ENCODE measurements around the gene CTNND1. TPM values are rescaled to one million over a fixed set of nuclear protein-coding genes. Genes with fewer than 3 reads are reported as not detected.
"Not testable (repeated sequence)": the region's sequence is repeated elsewhere in the genome, so short reads cannot be mapped to it uniquely, and the experiment has no call there.

Gene CTNND1, protein sequence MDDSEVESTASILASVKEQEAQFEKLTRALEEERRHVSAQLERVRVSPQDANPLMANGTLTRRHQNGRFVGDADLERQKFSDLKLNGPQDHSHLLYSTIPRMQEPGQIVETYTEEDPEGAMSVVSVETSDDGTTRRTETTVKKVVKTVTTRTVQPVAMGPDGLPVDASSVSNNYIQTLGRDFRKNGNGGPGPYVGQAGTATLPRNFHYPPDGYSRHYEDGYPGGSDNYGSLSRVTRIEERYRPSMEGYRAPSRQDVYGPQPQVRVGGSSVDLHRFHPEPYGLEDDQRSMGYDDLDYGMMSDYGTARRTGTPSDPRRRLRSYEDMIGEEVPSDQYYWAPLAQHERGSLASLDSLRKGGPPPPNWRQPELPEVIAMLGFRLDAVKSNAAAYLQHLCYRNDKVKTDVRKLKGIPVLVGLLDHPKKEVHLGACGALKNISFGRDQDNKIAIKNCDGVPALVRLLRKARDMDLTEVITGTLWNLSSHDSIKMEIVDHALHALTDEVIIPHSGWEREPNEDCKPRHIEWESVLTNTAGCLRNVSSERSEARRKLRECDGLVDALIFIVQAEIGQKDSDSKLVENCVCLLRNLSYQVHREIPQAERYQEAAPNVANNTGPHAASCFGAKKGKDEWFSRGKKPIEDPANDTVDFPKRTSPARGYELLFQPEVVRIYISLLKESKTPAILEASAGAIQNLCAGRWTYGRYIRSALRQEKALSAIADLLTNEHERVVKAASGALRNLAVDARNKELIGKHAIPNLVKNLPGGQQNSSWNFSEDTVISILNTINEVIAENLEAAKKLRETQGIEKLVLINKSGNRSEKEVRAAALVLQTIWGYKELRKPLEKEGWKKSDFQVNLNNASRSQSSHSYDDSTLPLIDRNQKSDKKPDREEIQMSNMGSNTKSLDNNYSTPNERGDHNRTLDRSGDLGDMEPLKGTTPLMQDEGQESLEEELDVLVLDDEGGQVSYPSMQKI
- total RNA-seq (ENCODE audit: low replicate concordance), result 135 and 150 TPM in 2 replicates

DNA sequence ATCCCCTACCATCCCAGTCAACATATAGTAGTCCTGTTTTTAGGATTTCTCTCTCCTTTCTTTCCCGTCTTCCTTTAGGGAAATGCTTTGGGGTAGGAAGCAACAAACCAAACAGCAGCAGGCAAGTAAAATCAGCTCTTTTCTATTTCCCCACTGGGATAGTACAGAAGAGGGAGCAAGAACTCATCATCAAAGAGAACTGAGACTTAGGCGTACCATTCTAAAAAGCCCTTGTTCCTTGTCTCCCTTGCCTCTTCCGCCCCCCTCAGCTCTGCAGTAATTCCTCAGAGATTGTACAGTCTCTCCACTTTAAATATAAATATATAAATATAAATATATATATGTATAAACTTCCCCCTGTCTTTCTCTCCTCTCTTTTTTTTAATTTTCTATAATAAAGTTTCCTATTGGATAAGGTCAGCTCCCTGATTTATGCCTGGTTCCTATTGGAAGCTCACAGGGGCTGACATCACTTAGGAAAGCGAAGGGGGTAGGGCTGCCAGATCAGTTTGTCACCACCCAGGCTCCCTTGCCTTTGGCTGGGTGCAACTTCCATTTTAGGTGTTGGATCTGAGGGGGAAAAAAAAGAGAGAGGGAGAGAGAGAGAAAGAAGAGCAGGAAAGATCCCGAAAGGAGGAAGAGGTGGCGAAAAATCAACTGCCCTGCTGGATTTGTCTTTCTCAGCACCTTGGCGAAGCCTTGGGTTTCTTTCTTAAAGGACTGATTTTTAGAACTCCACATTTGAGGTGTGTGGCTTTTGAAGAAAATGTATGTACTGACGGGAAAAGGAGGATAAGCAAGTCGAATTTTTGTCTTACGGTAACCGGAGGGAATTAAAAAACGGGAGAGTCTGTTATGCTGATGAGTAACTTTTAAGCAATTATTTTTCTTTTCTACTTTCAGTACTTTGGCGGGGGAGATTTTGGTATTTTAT, at the start of gene CTNND1:
Gene CTNND1, plus strand, starts transcription at position 502 of the 934 bp plus-strand sequence. CDS start 29,677 bp downstream, outside the sequence.
- Histone ChIP-seq H3K27ac (peak within 1 kb of the TSS; percentile 96), H3K9ac (peak within 1 kb of the TSS; percentile 90), H3K4me2 (peak within 1 kb of the TSS; percentile 100), H4K20me1 (ENCODE audit: low read depth) (peaks cover 40% of the 10 kb centered on the region), H3F3A (ENCODE audit: low read depth) (peaks cover 16% of the 10 kb centered on the region), H3K4me3 (peak within 1 kb of the TSS; percentile 90), H3K27me3 (no peaks in the 10 kb centered on the region), H3K4me1 (peaks cover 22% of the 10 kb centered on the region), H3K9me3 (ENCODE audit: low read depth) (no peaks in the 10 kb centered on the region), H3K36me3 (no peaks in the 10 kb centered on the region), H2AFZ (replicated peaks) (peak within 1 kb of the TSS; percentile 88), H3K79me2 (ENCODE audit: low read depth) (peaks cover 49% of the 10 kb centered on the region)
- H3K4me1 Mint-ChIP-seq, result peaks cover 24% of the 10 kb centered on the region
- H3K27ac Mint-ChIP-seq, result peak within 1 kb of the TSS; percentile 100
- H3K36me3 Mint-ChIP-seq, result peaks cover 2% of the 10 kb centered on the region
- H3K9me3 Mint-ChIP-seq, result no peaks in the 10 kb centered on the region
- no peaks in the 10 kb centered on the region for H3K27me3 Mint-ChIP-seq (ENCODE audit: insufficient read depth, low read depth)
- DNase-seq (ENCODE audit: low spot score), result peak; percentile 93
- H3K4me3 Mint-ChIP-seq, result peak within 1 kb of the TSS; percentile 97
- TF ChIP-seq, protein P1, sequence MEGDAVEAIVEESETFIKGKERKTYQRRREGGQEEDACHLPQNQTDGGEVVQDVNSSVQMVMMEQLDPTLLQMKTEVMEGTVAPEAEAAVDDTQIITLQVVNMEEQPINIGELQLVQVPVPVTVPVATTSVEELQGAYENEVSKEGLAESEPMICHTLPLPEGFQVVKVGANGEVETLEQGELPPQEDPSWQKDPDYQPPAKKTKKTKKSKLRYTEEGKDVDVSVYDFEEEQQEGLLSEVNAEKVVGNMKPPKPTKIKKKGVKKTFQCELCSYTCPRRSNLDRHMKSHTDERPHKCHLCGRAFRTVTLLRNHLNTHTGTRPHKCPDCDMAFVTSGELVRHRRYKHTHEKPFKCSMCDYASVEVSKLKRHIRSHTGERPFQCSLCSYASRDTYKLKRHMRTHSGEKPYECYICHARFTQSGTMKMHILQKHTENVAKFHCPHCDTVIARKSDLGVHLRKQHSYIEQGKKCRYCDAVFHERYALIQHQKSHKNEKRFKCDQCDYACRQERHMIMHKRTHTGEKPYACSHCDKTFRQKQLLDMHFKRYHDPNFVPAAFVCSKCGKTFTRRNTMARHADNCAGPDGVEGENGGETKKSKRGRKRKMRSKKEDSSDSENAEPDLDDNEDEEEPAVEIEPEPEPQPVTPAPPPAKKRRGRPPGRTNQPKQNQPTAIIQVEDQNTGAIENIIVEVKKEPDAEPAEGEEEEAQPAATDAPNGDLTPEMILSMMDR (IDR thresholded peaks at IDR 0.05), result no peak
- no peak for TF ChIP-seq EZH2phosphoT487 (IDR thresholded peaks at IDR 0.05)
- no peak for TF ChIP-seq EZH2 (IDR thresholded peaks at IDR 0.05)

DNA sequence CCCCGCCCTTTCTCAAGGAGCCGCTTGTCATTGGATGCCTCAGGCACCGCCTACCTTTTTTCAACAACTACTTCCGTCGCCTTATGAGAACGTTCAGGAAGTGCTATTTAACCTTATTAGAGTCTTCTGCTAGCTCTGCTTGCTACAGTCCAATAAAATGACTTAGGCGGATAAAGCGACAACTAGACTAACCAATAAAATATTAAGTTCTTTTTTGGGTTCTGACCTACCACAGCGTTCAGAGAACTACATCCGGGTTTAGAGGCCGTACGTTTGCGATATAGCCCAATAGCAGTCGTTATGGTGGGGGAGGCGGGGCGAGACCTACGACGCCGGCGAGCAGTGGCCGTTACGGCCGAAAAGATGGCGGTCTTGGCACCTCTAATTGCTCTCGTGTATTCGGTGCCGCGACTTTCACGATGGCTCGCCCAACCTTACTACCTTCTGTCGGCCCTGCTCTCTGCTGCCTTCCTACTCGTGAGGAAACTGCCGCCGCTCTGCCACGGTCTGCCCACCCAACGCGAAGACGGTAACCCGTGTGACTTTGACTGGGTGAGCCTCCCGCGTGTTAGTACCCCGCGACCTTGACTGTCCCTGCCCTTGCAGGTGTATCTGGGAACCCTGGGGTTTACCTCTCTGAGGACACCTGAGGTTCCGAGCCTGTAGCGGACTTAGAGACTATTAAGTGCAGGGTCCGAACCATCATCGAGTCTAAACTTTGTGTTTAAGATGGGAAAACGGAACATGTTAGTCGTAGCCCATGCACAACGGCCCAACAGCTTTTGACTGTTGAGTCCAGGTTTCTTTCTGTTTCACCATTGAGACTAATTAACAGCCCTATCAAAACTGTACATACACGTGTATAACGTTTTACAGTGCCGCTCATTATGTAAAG, 49.1 kb upstream of the CTNND1 start, which contains the start of gene TMX2:
Gene TMX2, plus strand, starts transcription at position 338 of the 895 bp plus-strand sequence. Its CDS starts 26 bp downstream, at position 364.
- peaks cover 24% of the 10 kb centered on the region for H3K4me1 Mint-ChIP-seq
- H4K20me1 ChIP-seq (ENCODE audit: low read depth), result peaks cover 15% of the 10 kb centered on the region
- peaks cover 4% of the 10 kb centered on the region for H3K9me3 Mint-ChIP-seq

DNA sequence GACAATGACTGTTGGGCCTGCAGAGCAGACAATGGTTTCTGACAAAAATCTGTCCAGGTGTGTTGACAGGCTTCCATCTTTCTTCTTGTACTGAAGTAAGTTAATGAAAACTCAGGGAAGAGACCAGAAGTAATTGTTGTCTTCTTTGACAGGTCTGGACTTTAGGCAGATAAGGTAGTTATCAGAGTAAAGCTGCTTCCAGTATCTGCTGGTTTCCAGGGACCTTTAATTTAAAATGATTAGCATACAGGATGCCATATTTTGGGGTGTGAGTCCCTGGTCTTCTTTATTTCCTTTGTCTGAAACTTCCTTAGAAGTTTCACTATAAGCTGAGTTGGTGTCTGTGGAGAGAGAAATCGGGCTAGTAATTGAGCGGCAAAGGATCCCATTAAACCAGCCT, 47.8 kb upstream of the CTNND1 start:
- peaks cover 24% of the 10 kb centered on the region for H3K4me1 Mint-ChIP-seq
- TF ChIP-seq EZH2 (IDR thresholded peaks at IDR 0.05) (no peak), EZH2phosphoT487 (IDR thresholded peaks at IDR 0.05) (no peak)
- TF ChIP-seq, protein P1 (IDR thresholded peaks at IDR 0.05), result no peak
- H3K36me3 ChIP-seq, result no peaks in the 10 kb centered on the region
- peaks cover 16% of the 10 kb centered on the region for H3K36me3 Mint-ChIP-seq
- no peak for DNase-seq (ENCODE audit: low spot score)
- peak overlapping the region; percentile 98 for H3K4me3 ChIP-seq
- no peak overlapping the region for H3K27ac Mint-ChIP-seq
- H3F3A ChIP-seq (ENCODE audit: low read depth), result peaks cover 12% of the 10 kb centered on the region
- H3K4me2 ChIP-seq, result peak overlapping the region; percentile 97
- H3K27me3 ChIP-seq, result no peaks in the 10 kb centered on the region
- peaks cover 15% of the 10 kb centered on the region for H4K20me1 ChIP-seq (ENCODE audit: low read depth)
- peaks cover 9% of the 10 kb centered on the region for H3K9me3 Mint-ChIP-seq
- H3K4me1 ChIP-seq, result peaks cover 12% of the 10 kb centered on the region
- peak overlapping the region; percentile 99 for H3K4me3 Mint-ChIP-seq
- H2AFZ ChIP-seq (replicated peaks), result no peak overlapping the region
- no peak overlapping the region for H3K27ac ChIP-seq
- H3K9ac ChIP-seq, result no peak overlapping the region
- H3K79me2 ChIP-seq (ENCODE audit: low read depth), result peaks cover 64% of the 10 kb centered on the region
- peaks cover 2% of the 10 kb centered on the region for H3K27me3 Mint-ChIP-seq (ENCODE audit: insufficient read depth, low read depth)
- no peaks in the 10 kb centered on the region for H3K9me3 ChIP-seq (ENCODE audit: low read depth)

More for the DNA sequence above, 49.1 kb upstream of the CTNND1 start, which contains the start of gene TMX2:
- no peaks in the 10 kb centered on the region for H3K9me3 ChIP-seq (ENCODE audit: low read depth)
- DNase-seq (ENCODE audit: low spot score), result peak; percentile 98
- Mint-ChIP-seq H3K27ac (peak within 1 kb of the TSS; percentile 91), H3K36me3 (peaks cover 9% of the 10 kb centered on the region), H3K27me3 (ENCODE audit: insufficient read depth, low read depth) (peaks cover 2% of the 10 kb centered on the region), H3K4me3 (peak within 1 kb of the TSS; percentile 99)
- H3K4me3 ChIP-seq, result peak within 1 kb of the TSS; percentile 98
- no peaks in the 10 kb centered on the region for H3K36me3 ChIP-seq
- H3K27ac ChIP-seq, result peak within 1 kb of the TSS; percentile 95
- peaks cover 63% of the 10 kb centered on the region for H3K79me2 ChIP-seq (ENCODE audit: low read depth)
- no peaks in the 10 kb centered on the region for H3K27me3 ChIP-seq
- H3K9ac ChIP-seq, result peak within 1 kb of the TSS; percentile 91
- peaks cover 12% of the 10 kb centered on the region for H3F3A ChIP-seq (ENCODE audit: low read depth)
- TF ChIP-seq EZH2 (IDR thresholded peaks at IDR 0.05), result peak; percentile 18
- no peak for TF ChIP-seq EZH2phosphoT487 (IDR thresholded peaks at IDR 0.05)
- H2AFZ ChIP-seq (replicated peaks), result peak within 1 kb of the TSS; percentile 93
- H3K4me1 ChIP-seq, result peaks cover 12% of the 10 kb centered on the region
- peak within 1 kb of the TSS; percentile 97 for H3K4me2 ChIP-seq

DNA sequence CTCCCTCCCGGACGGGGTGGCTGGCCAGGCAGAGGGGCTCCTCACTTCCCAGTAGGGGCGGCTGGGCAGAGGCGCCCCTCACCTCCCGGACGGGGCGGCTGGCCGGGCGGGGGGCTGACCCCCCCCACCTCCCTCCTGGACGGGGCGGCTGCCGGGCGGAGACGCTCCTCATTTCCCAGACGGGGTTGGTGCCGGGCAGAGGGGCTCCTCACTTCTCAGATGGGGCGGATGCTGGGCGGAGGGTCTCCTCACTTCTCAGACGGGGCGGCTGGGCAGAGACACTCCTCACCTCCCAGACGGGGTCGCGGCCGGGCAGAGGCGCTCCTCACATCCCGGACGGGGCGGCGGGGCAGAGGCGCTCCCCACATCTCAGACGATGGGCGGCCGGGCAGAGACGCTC, 44.9 kb upstream of the CTNND1 start:
- H3K36me3 ChIP-seq; H3K4me3 Mint-ChIP-seq; DNase-seq (ENCODE audit: low spot score); H3K9ac ChIP-seq; H3K27ac Mint-ChIP-seq; H3K4me1 ChIP-seq; H3K27ac ChIP-seq; H3K4me3 ChIP-seq; H4K20me1 ChIP-seq (ENCODE audit: low read depth); H3K9me3 ChIP-seq (ENCODE audit: low read depth); H3K4me2 ChIP-seq; H2AFZ ChIP-seq (replicated peaks); H3K27me3 Mint-ChIP-seq (ENCODE audit: insufficient read depth, low read depth); H3F3A ChIP-seq (ENCODE audit: low read depth); H3K27me3 ChIP-seq; H3K9me3 Mint-ChIP-seq: not testable (repeated sequence)
- Mint-ChIP-seq H3K4me1 (peaks cover 15% of the 10 kb centered on the region), H3K36me3 (peaks cover 18% of the 10 kb centered on the region)
- H3K79me2 ChIP-seq (ENCODE audit: low read depth), result peaks cover 73% of the 10 kb centered on the region
